ENCODE data around the gene TECTB.

The TECTB gene

GRCh38 chr10:112330607-112331160 lies 47.5 kb downstream of the TECTB start (continued):
- TF ChIP-seq PRDM2 (tag by site-specific recombination; IDR thresholded peaks at IDR 0.05; ENCODE audit: borderline replicate concordance) (no peak), REST (tag by site-specific recombination; IDR thresholded peaks at IDR 0.05) (no peak)

GRCh38 chr10:112332022-112332421 lies 48.8 kb downstream of the TECTB start:
- Histone ChIP-seq H3K27ac (ENCODE audit: extremely low read depth, low read depth, low read length) (no peak overlapping the region), H3K4me3 (ENCODE audit: low read depth, low read length) (no peak overlapping the region), H3K36me3 (ENCODE audit: control insufficient read depth in 2 of 2, insufficient read depth in 1 of 2, low read length in 2 of 2) (no peaks in the 10 kb centered on the region), H3K4me1 (ENCODE audit: control insufficient read depth, insufficient read depth, low read length) (no peaks in the 10 kb centered on the region), H3K9me3 (ENCODE audit: control insufficient read depth, insufficient read depth, low read depth, low read length) (no peaks in the 10 kb centered on the region)
- ChIA-PET POLR2A (no interaction called here), CTCF (no interaction called here)
- TF ChIP-seq ZNF223 (tag by site-specific recombination; IDR thresholded peaks at IDR 0.05), result no peak

- H3K9me3 ChIP-seq (ENCODE audit: control insufficient read depth, insufficient read depth, low read depth, low read length), result no peaks in the 10 kb centered on the region
- no peak overlapping the region for H3K27ac ChIP-seq (ENCODE audit: extremely low read depth, low read depth, low read length)
- ChIA-PET CTCF (interaction anchor here (0.6 to 1.1 kb wide), 3 partner anchors 122 to 192 kb away, joined by 3 read pairs; no protein-coding TSS in a partner anchor), POLR2A (no interaction called here)
- H3K36me3 ChIP-seq (ENCODE audit: control insufficient read depth in 2 of 2, insufficient read depth in 1 of 2, low read length in 2 of 2), result no peaks in the 10 kb centered on the region
- no peak for TF ChIP-seq ZNF677 (tag by site-specific recombination; IDR thresholded peaks at IDR 0.05)
- peak; percentile 85 for TF ChIP-seq GLIS1 (tag by site-specific recombination; IDR thresholded peaks at IDR 0.05)
- TF ChIP-seq ZBTB6 (tag by site-specific recombination; IDR thresholded peaks at IDR 0.05), result no peak
- TF ChIP-seq MYNN (tag by site-specific recombination; IDR thresholded peaks at IDR 0.05; ENCODE audit: borderline replicate concordance), result no peak
- TF ChIP-seq ZNF426 (tag by site-specific recombination; IDR thresholded peaks at IDR 0.05), result no peak
- no peaks in the 10 kb centered on the region for H3K4me1 ChIP-seq (ENCODE audit: control insufficient read depth, insufficient read depth, low read length)
- no peak overlapping the region for H3K4me3 ChIP-seq (ENCODE audit: low read depth, low read length)
These were observed 49.5 kb downstream of the TECTB start for GRCh38 chr10:112332509-112333228.

Data from HEK293 (cell line).